Sciatic nerve (tissue), 2 donors: ENCODE results near the gene CNOT1. TPM values are rescaled to one million over a fixed set of nuclear protein-coding genes. Genes with fewer than 3 reads are reported as not detected.
A peak's percentile ranks its signal among the peaks of the same experiment; 100 is the strongest.
"Not testable (repeated sequence)": the region's sequence is repeated elsewhere in the genome, so short reads cannot be mapped to it uniquely, and the experiment has no call there.

Source experiments
- ATAC-seq: fragments of 200-7000 bp; cut with Tn5 transposase; one replicate; pipeline ENCODE4 v1.9.1; 2020; ENCODE audit warnings: mild to moderate bottlenecking, moderate library complexity
- DNase-seq: peaks from one replicate; pipeline ENCODE4 v3.0.0-alpha.2; 2020; ENCODE audit warnings: low spot score
- intact Hi-C: fragments of 100-400 bp; cut with DNase I; formaldehyde crosslinking; loops from one replicate; pipeline ENCODE4 v1.14.2; 2022
- total RNA-seq: library from RNA; stranded (reverse); fragmentation: NEBNext Ultra II Directional; extraction: Animal tissue kit (Norgen Biotek cat#: 25700); gene quantifications from one replicate; pipeline ENCODE4 v1.2.1, GENCODE V29; 2021
- donor health status: DM: no; HTN: no; CAD: no.
- donor health status: DM: no; HTN: no; CAD: no.

CNOT1 gene
- 144 TPM for total RNA-seq

- ATAC-seq (peak; percentile 98), DNase-seq (peak; percentile 98)
- intact Hi-C loops = no loop called here
Measured at GRCh38 chr16:58629733-58630640, at the start of gene CNOT1. TSS of gene CNOT1 (minus strand) at chr16:58629826. CDS start at chr16:58599337, 30,489 bp downstream.

GRCh38 chr16:58678716-58679115 lies 49.1 kb upstream of the CNOT1 start:
- intact Hi-C loops = no loop called here
- ATAC-seq = no peak
- DNase-seq = no peak

GRCh38 chr16:58678269-58678668 lies 48.6 kb upstream of the CNOT1 start:
- intact Hi-C loops = no loop called here
- ATAC-seq (no peak), DNase-seq (no peak)

GRCh38 chr16:58670946-58671583 lies 41.4 kb upstream of the CNOT1 start:
- ATAC-seq (no peak), DNase-seq (no peak)
- intact Hi-C loops = no loop called here

- DNase-seq (no peak), ATAC-seq (no peak)
- intact Hi-C loops = no loop called here
Measured at GRCh38 chr16:58670177-58670576, 40.6 kb upstream of the CNOT1 start.

GRCh38 chr16:58665200-58665599 lies 35.6 kb upstream of the CNOT1 start:
- ATAC-seq (no peak), DNase-seq (no peak)
- intact Hi-C loops = no loop called here

- DNase-seq = no peak
- intact Hi-C loops = no loop called here
- ATAC-seq = peak; percentile 87
Measured at GRCh38 chr16:58661199-58661830, 31.7 kb upstream of the CNOT1 start.

- intact Hi-C loops, ATAC-seq, DNase-seq: not testable (repeated sequence)
Measured at GRCh38 chr16:58659911-58660310, 30.3 kb upstream of the CNOT1 start.

GRCh38 chr16:58658796-58659211 lies 29.2 kb upstream of the CNOT1 start:
- ATAC-seq (no peak), DNase-seq (no peak)
- intact Hi-C loops = no loop called here

GRCh38 chr16:58656899-58657298 lies 27.3 kb upstream of the CNOT1 start:
- no peak for ATAC-seq
- intact Hi-C loops = no loop called here
- DNase-seq = no peak

- ATAC-seq = no peak
- no peak for DNase-seq
- intact Hi-C loops = no loop called here
Measured at GRCh38 chr16:58655215-58655596, 25.6 kb upstream of the CNOT1 start.

- intact Hi-C loops = no loop called here
- ATAC-seq (no peak), DNase-seq (no peak)
Measured at GRCh38 chr16:58654560-58655214, 25.1 kb upstream of the CNOT1 start.

- no peak for DNase-seq
- ATAC-seq = no peak
- intact Hi-C loops = no loop called here
Measured at GRCh38 chr16:58652741-58653140, 23.1 kb upstream of the CNOT1 start.

- ATAC-seq = no peak
- intact Hi-C loops = no loop called here
- no peak for DNase-seq
Measured at GRCh38 chr16:58651965-58652348, 22.3 kb upstream of the CNOT1 start.

- intact Hi-C loops = no loop called here
Measured at GRCh38 chr16:58649707-58650106, 20.1 kb upstream of the CNOT1 start.

GRCh38 chr16:58647107-58647506 lies 17.5 kb upstream of the CNOT1 start:
- ATAC-seq (no peak), DNase-seq (no peak)
- intact Hi-C loops = no loop called here

More at GRCh38 chr16:58649707-58650106, 20.1 kb upstream of the CNOT1 start:
- DNase-seq = no peak
- no peak for ATAC-seq

- DNase-seq = no peak
- intact Hi-C loops = no loop called here
- no peak for ATAC-seq
Measured at GRCh38 chr16:58644765-58645487, 15.3 kb upstream of the CNOT1 start.

GRCh38 chr16:58644108-58644507 lies 14.5 kb upstream of the CNOT1 start:
- intact Hi-C loops = no loop called here
- ATAC-seq (no peak), DNase-seq (no peak)

- DNase-seq = no peak
- intact Hi-C loops = no loop called here
- ATAC-seq = no peak
Measured at GRCh38 chr16:58640949-58641348, 11.3 kb upstream of the CNOT1 start.
